HG02571 (cell line): ENCODE results near the gene IL4I1.

ENCODE experiments used
- ATAC-seq: cut with Tn5 transposase; IDR thresholded peaks from one replicate; pipeline ENCODE4 v1.9.1; 2021; ENCODE audit warnings: mild to moderate bottlenecking, moderate library complexity; ENCODE audit not compliant: unreplicated experiment

The IL4I1 gene

GRCh38 chr19:49853852-49854377, 42.8 kb downstream of the IL4I1 start:
- ATAC-seq, result no peak

GRCh38 chr19:49852631-49853126, 44.0 kb downstream of the IL4I1 start:
- ATAC-seq, result no peak

- ATAC-seq, result no peak
Measured at GRCh38 chr19:49851456-49852259, 45.0 kb downstream of the IL4I1 start.

GRCh38 chr19:49850487-49851342, 46.0 kb downstream of the IL4I1 start, which contains the start of gene PTOV1:
Gene PTOV1, plus strand, starts transcription at chr19:49851159.
- peak; percentile 73 for ATAC-seq

- no peak for ATAC-seq
Measured at GRCh38 chr19:49850221-49850486, 46.5 kb downstream of the IL4I1 start.

- no peak for ATAC-seq
Measured at GRCh38 chr19:49849433-49850220, 47.1 kb downstream of the IL4I1 start.

- no peak for ATAC-seq
Measured at GRCh38 chr19:49848938-49849337, 47.7 kb downstream of the IL4I1 start.

GRCh38 chr19:49847731-49848696, 48.7 kb downstream of the IL4I1 start:
- no peak for ATAC-seq

- no peak for ATAC-seq
Measured at GRCh38 chr19:49846408-49846807, 50.3 kb downstream of the IL4I1 start.

GRCh38 chr19:49845414-49845813, 51.3 kb downstream of the IL4I1 start:
- no peak for ATAC-seq

GRCh38 chr19:49844138-49845095, 52.3 kb downstream of the IL4I1 start:
- ATAC-seq, result no peak

GRCh38 chr19:49843265-49843664, 53.4 kb downstream of the IL4I1 start:
- no peak for ATAC-seq

GRCh38 chr19:49840736-49841249, 55.9 kb downstream of the IL4I1 start:
- no peak for ATAC-seq

- no peak for ATAC-seq
Measured at GRCh38 chr19:49840321-49840720, 56.4 kb downstream of the IL4I1 start.

GRCh38 chr19:49839713-49840112, 57.0 kb downstream of the IL4I1 start:
- no peak for ATAC-seq
